Measurements from ENCODE around the gene ITPR1. TPM values are rescaled to one million over a fixed set of nuclear protein-coding genes. Genes with fewer than 3 reads are reported as not detected.
A peak's percentile ranks its signal among the peaks of the same experiment; 100 is the strongest.

The ITPR1 gene
- total RNA-seq, 4 donors from 2014 or later, result 184 to 305 (median 218) TPM

DNA sequence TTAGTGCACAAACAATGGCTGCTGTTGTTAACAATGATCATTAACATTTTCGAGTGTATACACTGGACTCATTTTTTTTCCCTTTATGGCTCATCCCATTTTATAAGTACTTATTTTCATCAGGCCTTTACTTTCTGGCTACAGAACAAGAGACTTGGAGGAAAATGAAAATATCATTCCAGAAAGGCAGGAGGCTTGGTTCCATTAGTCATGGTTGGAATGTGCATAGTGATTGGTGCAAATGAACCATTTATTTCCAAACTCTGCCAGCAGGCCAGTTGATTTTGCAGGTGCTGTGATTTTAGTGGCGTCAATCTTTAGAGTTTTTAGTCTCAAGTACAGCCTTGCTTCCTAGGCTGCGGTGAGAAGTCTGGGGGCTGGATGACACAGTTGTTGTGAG lies 151.8 kb downstream of the ITPR1 start:
- Histone ChIP-seq H3K4me3 (no peak overlapping the region), H3K36me3 (peaks cover 0 to 64% of the 10 kb centered on the region in 2 donors), H3K4me1 (peaks cover 0 to 38% (median 15%) of the 10 kb centered on the region in 3 donors), H3K9me3 (no peaks in the 10 kb centered on the region), H3K27me3 (no peaks in the 10 kb centered on the region), H3K27ac (peak overlapping the region; percentile 11 to 71 (median 70))
- peak; percentile 46 for ATAC-seq
- WGBS, 2 donors (ENCODE audit: low coverage in 1 of 2), result 56 to 61% methylated on average over 3 of the region's 3 CpGs
- no peak for TF ChIP-seq POLR2AphosphoS5 (IDR thresholded peaks at IDR 0.05)
- no peak for TF ChIP-seq EP300 (IDR thresholded peaks at IDR 0.05)
- TF ChIP-seq POLR2A (IDR thresholded peaks at IDR 0.05), result no peak
- TF ChIP-seq, protein P1, sequence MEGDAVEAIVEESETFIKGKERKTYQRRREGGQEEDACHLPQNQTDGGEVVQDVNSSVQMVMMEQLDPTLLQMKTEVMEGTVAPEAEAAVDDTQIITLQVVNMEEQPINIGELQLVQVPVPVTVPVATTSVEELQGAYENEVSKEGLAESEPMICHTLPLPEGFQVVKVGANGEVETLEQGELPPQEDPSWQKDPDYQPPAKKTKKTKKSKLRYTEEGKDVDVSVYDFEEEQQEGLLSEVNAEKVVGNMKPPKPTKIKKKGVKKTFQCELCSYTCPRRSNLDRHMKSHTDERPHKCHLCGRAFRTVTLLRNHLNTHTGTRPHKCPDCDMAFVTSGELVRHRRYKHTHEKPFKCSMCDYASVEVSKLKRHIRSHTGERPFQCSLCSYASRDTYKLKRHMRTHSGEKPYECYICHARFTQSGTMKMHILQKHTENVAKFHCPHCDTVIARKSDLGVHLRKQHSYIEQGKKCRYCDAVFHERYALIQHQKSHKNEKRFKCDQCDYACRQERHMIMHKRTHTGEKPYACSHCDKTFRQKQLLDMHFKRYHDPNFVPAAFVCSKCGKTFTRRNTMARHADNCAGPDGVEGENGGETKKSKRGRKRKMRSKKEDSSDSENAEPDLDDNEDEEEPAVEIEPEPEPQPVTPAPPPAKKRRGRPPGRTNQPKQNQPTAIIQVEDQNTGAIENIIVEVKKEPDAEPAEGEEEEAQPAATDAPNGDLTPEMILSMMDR (IDR thresholded peaks at IDR 0.05), result peak in 1 of 4 experiments; percentile 19

DNA sequence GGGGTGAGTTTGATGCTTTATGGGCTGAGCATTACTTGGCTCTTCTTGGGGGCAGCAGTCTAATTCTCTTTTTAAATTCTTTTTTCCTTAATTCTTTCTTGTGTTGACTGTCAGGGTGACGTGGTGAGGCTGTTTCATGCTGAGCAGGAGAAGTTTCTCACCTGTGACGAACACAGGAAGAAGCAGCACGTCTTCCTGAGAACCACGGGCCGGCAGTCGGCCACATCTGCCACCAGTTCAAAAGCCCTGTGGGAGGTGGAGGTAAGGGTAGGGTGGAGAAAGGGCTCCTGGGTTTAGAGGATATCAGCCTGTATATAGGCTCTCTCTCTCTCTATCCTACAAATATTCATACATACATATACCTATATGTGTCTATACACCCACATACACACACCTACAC lies 152.3 kb downstream of the ITPR1 start:
- no peak for ATAC-seq
- Histone ChIP-seq H3K9me3 (no peaks in the 10 kb centered on the region), H3K4me3 (no peak overlapping the region), H3K4me1 (peaks cover 0 to 38% (median 15%) of the 10 kb centered on the region in 3 donors), H3K36me3 (peaks cover 0 to 62% of the 10 kb centered on the region in 2 donors), H3K27ac (peak overlapping the region; percentile 52 to 71 (median 70)), H3K27me3 (no peaks in the 10 kb centered on the region)
- TF ChIP-seq POLR2AphosphoS5 (IDR thresholded peaks at IDR 0.05) (no peak), EP300 (IDR thresholded peaks at IDR 0.05) (no peak), POLR2A (IDR thresholded peaks at IDR 0.05) (no peak)
- TF ChIP-seq, protein P1 (IDR thresholded peaks at IDR 0.05), result no peak
- 71 to 83% methylated on average over 6 of the region's 6 CpGs for WGBS, 2 donors (ENCODE audit: low coverage in 1 of 2)

DNA sequence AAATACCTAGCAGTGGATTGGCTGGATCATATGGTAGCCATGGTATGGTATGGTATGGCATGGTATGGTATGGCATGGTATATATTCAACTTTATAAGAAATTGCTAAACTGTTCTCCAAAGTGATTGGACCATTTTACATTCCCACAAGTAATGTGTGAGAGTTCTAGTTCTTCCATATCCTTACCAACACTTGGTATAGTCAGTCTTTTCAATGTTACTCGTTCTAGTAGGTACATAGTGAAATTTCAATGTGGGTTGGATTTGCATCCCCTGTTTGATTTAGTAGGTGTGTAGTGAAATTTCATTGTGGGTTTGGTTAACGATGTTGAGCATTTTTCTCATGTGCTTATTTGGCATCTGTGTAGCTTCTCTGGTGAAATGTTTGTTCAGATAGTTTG lies 154.3 kb downstream of the ITPR1 start:
- Histone ChIP-seq H3K9me3 (no peaks in the 10 kb centered on the region), H3K27ac (no peak overlapping the region), H3K36me3 (peaks cover 0 to 75% of the 10 kb centered on the region in 2 donors), H3K4me3 (no peak overlapping the region), H3K4me1 (peaks cover 0 to 28% (median 15%) of the 10 kb centered on the region in 3 donors), H3K27me3 (no peaks in the 10 kb centered on the region)
- TF ChIP-seq, protein P1 (IDR thresholded peaks at IDR 0.05), result no peak
- no peak for TF ChIP-seq EP300 (IDR thresholded peaks at IDR 0.05)
- no peak for TF ChIP-seq POLR2A (IDR thresholded peaks at IDR 0.05)
- TF ChIP-seq POLR2AphosphoS5 (IDR thresholded peaks at IDR 0.05), result no peak
- ATAC-seq, result no peak
- WGBS, 2 donors (ENCODE audit: low coverage in 1 of 2), result 91 to 100% methylated on average over 2 of the region's 2 CpGs

DNA sequence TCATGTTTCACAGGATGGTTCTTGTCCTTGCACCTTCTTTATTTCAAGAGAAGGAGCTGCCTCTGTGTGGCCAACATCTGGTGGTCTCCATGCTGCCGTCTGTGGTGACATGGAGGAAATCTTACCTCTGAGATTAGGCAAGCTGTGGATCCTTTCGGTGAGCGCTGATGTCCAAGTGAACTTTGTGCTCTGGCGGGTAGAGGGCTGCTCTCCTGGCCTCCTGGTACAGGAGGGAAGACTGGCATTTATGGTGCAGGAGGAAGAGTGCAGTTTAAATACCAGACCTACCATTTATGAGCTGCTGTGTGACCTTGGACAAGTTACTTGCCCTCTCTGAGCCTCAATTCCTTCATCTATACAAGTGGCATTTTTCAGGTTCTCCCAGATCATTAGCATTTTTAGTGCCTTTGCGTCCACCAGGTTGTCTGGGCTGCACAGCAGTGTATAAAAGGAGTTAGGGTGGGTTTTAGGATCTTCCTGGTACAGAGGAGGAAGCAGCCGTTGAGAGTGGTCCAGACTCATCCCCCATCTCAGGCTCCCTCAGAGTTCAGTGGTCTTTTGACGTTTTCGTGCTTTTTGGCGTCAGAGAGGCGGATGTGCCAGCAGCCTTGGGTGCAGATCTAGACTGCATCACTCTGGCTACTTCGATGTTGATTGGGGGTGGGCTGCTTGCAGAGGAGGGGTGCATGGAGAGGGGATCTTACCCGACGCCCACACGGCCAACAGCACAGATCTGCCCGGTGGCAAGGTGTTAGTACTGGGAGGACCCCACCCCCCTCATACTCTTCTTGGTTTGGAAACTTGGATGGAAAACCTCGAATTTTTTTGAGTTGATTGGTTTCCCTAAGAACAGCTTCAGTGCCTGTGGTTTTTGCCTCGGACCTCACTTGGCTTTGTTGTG lies 162.2 kb downstream of the ITPR1 start:
- peaks cover 0 to 68% of the 10 kb centered on the region in 2 donors for H3K36me3 ChIP-seq
- no peaks in the 10 kb centered on the region for H3K27me3 ChIP-seq

DNA sequence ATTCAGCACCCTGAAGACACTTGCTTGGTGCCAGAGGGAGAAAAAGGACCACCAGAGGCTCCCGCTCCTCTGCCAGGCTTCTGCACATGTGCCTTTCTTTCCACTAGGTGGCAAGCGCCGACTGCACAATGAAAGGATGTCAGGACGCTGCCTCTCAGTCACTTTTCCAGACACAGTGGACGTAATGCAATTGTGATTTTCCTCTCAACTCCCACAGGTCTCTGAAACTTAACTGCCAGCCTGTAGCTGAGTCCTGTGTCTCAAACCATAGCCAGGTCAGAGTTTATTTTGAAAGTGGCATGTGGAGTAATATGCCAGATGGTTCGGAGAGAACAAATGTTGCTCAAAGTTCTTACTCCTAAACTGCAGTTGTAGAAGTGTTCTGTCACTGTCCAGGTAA lies 162.9 kb downstream of the ITPR1 start:
- TF ChIP-seq EP300 (IDR thresholded peaks at IDR 0.05), result no peak
- no peak for TF ChIP-seq POLR2A (IDR thresholded peaks at IDR 0.05)
- TF ChIP-seq, protein P1 (IDR thresholded peaks at IDR 0.05), result peak; percentile 71 to 90 (median 81)
- no peak for TF ChIP-seq POLR2AphosphoS5 (IDR thresholded peaks at IDR 0.05)
- H3K4me1 ChIP-seq, result peaks cover 0 to 31% (median 0%) of the 10 kb centered on the region in 3 donors
- no peak overlapping the region for H3K4me3 ChIP-seq
- no peaks in the 10 kb centered on the region for H3K9me3 ChIP-seq
- 14 to 20% methylated on average over 1 to 3 of the region's 6 CpGs for WGBS, 2 donors (ENCODE audit: low coverage in 1 of 2)
- no peaks in the 10 kb centered on the region for H3K27me3 ChIP-seq
- peaks cover 0 to 70% of the 10 kb centered on the region in 2 donors for H3K36me3 ChIP-seq
- peak overlapping the region; percentile 0 to 76 (median 34) for H3K27ac ChIP-seq
- peak; percentile 80 for ATAC-seq

More for the DNA sequence above, 162.2 kb downstream of the ITPR1 start:
- Histone ChIP-seq H3K4me1 (peaks cover 0 to 31% (median 0%) of the 10 kb centered on the region in 3 donors), H3K4me3 (no peak overlapping the region), H3K27ac (peak overlapping the region in 3 of 4 donors; percentile 0 to 76 (median 66)), H3K9me3 (no peaks in the 10 kb centered on the region)
- no peak for ATAC-seq
- 43 to 76% methylated on average over 4 to 9 of the region's 17 CpGs for WGBS, 2 donors (ENCODE audit: low coverage in 1 of 2)
- no peak for TF ChIP-seq EP300 (IDR thresholded peaks at IDR 0.05)

All from gastroesophageal sphincter (tissue), 4 donors.